Stimulated activated CD8-positive, alpha-beta memory T cell treated with anti-CD3 and anti-CD28 coated beads, Interleukin-15, amount 100 ng/mL, for 4 hours (primary cell): ENCODE measurements around the gene ATP2B3.
A peak's percentile ranks its signal among the peaks of the same experiment; 100 is the strongest.

Experiments
- DNase-seq, 2 donors: peaks; one replicate each; pipeline ENCODE4 v3.0.0-alpha.2; 2020; ENCODE audit warnings: low read depth in 2 of 2

The ATP2B3 gene

GRCh38 chrX:153533091-153533490 lies 15.6 kb downstream of the ATP2B3 start:
- DNase-seq: no peak

- no peak for DNase-seq
Observed at GRCh38 chrX:153537080-153537479, 19.6 kb downstream of the ATP2B3 start.

- DNase-seq: no peak
Observed at GRCh38 chrX:153537526-153538295, 20.3 kb downstream of the ATP2B3 start.

GRCh38 chrX:153538424-153538823 lies 21.0 kb downstream of the ATP2B3 start:
- DNase-seq: no peak

- DNase-seq: peak; percentile 1 to 7
Observed at GRCh38 chrX:153539171-153539978, 21.9 kb downstream of the ATP2B3 start.

GRCh38 chrX:153539979-153540358 lies 22.5 kb downstream of the ATP2B3 start:
- no peak for DNase-seq

- no peak for DNase-seq
Observed at GRCh38 chrX:153544727-153545126, 27.3 kb downstream of the ATP2B3 start.

- DNase-seq: no peak
Observed at GRCh38 chrX:153546386-153546785, 28.9 kb downstream of the ATP2B3 start.

- no peak for DNase-seq
Observed at GRCh38 chrX:153547195-153547594, 29.8 kb downstream of the ATP2B3 start.

GRCh38 chrX:153549231-153549630 lies 31.8 kb downstream of the ATP2B3 start:
- DNase-seq: no peak

- DNase-seq: no peak
Observed at GRCh38 chrX:153549807-153550206, 32.4 kb downstream of the ATP2B3 start.

- DNase-seq: no peak
Observed at GRCh38 chrX:153551135-153551534, 33.7 kb downstream of the ATP2B3 start.

GRCh38 chrX:153554519-153555167 lies 37.2 kb downstream of the ATP2B3 start:
- DNase-seq: peak in 1 of 2 donors; percentile 2

GRCh38 chrX:153556767-153557166 lies 39.3 kb downstream of the ATP2B3 start:
- no peak for DNase-seq

GRCh38 chrX:153557618-153558355 lies 40.3 kb downstream of the ATP2B3 start:
- no peak for DNase-seq

- no peak for DNase-seq
Observed at GRCh38 chrX:153560000-153560399, 42.6 kb downstream of the ATP2B3 start.

GRCh38 chrX:153560466-153560865 lies 43.0 kb downstream of the ATP2B3 start:
- no peak for DNase-seq

GRCh38 chrX:153561337-153561736 lies 43.9 kb downstream of the ATP2B3 start:
- no peak for DNase-seq

- DNase-seq: no peak
Observed at GRCh38 chrX:153562546-153562945, 45.1 kb downstream of the ATP2B3 start.

GRCh38 chrX:153564047-153564606 lies 46.7 kb downstream of the ATP2B3 start:
- no peak for DNase-seq

GRCh38 chrX:153565996-153566580 lies 48.6 kb downstream of the ATP2B3 start:
- DNase-seq: no peak
